Right atrium auricular region (tissue), 2 donors: ENCODE data around the gene MTA1. TPM values are rescaled to one million over a fixed set of nuclear protein-coding genes. Genes with fewer than 3 reads are reported as not detected.

Experiments
- DNase-seq: peaks from one replicate; pipeline ENCODE4 v3.0.0-alpha.2; 2019; ENCODE audit warnings: low spot score
- H3K27ac ChIP-seq, 2 donors: fragments of 200-600 bp; sonication (generic); 1 replicate in 1 of 2; 2 replicates in 1 of 2; pipeline ENCODE4 v1.5.1; 2016 to 2019
- H3K27me3 ChIP-seq, 2 donors: fragments of 200-600 bp; sonication (generic); one replicate each; pipeline versions ENCODE4 v1.5.1 to v1.6.0; 2017 to 2019
- H3K36me3 ChIP-seq: fragments of 200-600 bp; sonication (generic); one replicate; pipeline ENCODE4 v1.5.1; 2016
- H3K4me1 ChIP-seq, 2 donors: fragments of 200-600 bp; sonication (generic); one replicate each; pipeline versions ENCODE4 v1.5.1 to v1.6.0; 2017 to 2019
- H3K4me3 ChIP-seq, 2 donors: fragments of 200-600 bp; sonication (generic); 1 replicate in 1 of 2; 2 replicates in 1 of 2; pipeline ENCODE4 v1.5.1; 2017 to 2019; ENCODE audit warnings: mild to moderate bottlenecking in 1 of 2, moderate library complexity in 1 of 2
- H3K9me3 ChIP-seq, 2 donors: fragments of 200-600 bp; sonication (generic); one replicate each; pipeline ENCODE4 v1.5.1; 2019
- total RNA-seq, 2 donors: library from RNA; depleted of rRNA; stranded (reverse); fragments of >200 nt; gene quantifications; one replicate each; pipeline ENCODE4 v1.1.0, GENCODE V29; 2016
- TF ChIP-seq, protein P1 (sequence below), 2 donors: fragments of 200-600 bp; sonication (generic); IDR thresholded peaks; one replicate each; pipeline ENCODE4 v1.5.1; 2019; ENCODE audit warnings: antibody characterized with exemption in 2 of 2

MTA1 gene
- total RNA-seq, 2 donors from 2014 or later = 51.9 to 61.7 TPM

DNA sequence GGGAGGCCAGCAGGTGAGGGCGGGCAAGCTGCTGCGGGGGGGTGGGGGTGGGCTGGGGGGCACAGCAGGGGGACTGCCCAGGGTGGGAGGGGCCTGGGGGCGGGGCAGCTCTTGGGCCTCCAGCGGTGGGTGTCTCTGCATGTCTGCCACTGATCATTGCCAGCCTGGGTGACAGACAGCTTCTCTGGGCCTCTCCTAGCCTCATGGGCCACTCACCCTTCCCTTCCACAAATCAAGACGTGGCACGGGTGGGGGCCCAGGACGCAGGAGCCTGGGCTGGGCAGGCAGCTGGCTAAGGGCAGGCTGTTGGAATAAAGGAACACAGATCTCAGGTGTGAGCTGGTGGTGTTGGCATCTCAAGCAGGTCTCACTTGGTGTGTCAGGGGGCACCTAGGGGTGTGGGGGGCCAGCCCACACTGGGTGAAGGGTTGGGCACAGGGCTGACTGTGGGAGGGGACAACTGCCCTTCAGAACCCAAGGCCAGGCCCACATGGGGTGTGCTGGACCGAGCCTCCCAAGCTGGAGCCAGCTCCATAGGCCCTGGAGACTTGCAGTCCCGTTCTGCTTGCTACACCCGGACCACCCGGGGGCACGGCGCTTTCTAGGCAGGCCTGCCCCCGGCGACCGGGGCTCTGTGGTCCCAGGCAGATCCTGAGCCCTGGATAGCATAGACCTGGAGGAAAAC, 74.4 kb downstream of the MTA1 start:
- Histone ChIP-seq H3K4me1 (peaks cover 0 to 24% of the 10 kb centered on the region in 2 donors), H3K36me3 (no peaks in the 10 kb centered on the region), H3K27ac (no peak overlapping the region), H3K4me3 (no peak overlapping the region), H3K9me3 (no peaks in the 10 kb centered on the region), H3K27me3 (no peaks in the 10 kb centered on the region)
- DNase-seq = no peak
- TF ChIP-seq, protein P1, sequence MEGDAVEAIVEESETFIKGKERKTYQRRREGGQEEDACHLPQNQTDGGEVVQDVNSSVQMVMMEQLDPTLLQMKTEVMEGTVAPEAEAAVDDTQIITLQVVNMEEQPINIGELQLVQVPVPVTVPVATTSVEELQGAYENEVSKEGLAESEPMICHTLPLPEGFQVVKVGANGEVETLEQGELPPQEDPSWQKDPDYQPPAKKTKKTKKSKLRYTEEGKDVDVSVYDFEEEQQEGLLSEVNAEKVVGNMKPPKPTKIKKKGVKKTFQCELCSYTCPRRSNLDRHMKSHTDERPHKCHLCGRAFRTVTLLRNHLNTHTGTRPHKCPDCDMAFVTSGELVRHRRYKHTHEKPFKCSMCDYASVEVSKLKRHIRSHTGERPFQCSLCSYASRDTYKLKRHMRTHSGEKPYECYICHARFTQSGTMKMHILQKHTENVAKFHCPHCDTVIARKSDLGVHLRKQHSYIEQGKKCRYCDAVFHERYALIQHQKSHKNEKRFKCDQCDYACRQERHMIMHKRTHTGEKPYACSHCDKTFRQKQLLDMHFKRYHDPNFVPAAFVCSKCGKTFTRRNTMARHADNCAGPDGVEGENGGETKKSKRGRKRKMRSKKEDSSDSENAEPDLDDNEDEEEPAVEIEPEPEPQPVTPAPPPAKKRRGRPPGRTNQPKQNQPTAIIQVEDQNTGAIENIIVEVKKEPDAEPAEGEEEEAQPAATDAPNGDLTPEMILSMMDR (IDR thresholded peaks at IDR 0.05) = no peak

DNA sequence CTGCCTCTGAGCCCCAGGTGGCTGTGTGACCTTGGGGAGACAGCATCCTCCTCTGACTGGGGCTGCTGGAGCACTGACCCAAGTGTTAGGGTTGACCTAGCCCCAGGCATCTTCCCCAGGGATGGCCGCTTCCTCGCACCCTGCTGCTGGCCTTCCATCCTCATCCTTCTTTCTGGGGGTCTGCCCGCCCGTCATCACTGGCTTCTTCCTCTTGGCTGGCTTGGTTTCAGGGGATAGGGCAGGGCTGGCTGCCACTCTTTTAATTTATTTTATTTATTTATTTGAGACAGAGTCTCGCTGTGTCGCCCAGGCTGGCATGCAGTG, 74.9 kb downstream of the MTA1 start:
- TF ChIP-seq, protein P1 (IDR thresholded peaks at IDR 0.05) = no peak
- peaks cover 0 to 19% of the 10 kb centered on the region in 2 donors for H3K4me1 ChIP-seq
- no peak overlapping the region for H3K4me3 ChIP-seq
- no peak overlapping the region for H3K27ac ChIP-seq
- no peaks in the 10 kb centered on the region for H3K36me3 ChIP-seq
- no peak for DNase-seq
- H3K27me3 ChIP-seq = no peaks in the 10 kb centered on the region
- no peaks in the 10 kb centered on the region for H3K9me3 ChIP-seq

DNA sequence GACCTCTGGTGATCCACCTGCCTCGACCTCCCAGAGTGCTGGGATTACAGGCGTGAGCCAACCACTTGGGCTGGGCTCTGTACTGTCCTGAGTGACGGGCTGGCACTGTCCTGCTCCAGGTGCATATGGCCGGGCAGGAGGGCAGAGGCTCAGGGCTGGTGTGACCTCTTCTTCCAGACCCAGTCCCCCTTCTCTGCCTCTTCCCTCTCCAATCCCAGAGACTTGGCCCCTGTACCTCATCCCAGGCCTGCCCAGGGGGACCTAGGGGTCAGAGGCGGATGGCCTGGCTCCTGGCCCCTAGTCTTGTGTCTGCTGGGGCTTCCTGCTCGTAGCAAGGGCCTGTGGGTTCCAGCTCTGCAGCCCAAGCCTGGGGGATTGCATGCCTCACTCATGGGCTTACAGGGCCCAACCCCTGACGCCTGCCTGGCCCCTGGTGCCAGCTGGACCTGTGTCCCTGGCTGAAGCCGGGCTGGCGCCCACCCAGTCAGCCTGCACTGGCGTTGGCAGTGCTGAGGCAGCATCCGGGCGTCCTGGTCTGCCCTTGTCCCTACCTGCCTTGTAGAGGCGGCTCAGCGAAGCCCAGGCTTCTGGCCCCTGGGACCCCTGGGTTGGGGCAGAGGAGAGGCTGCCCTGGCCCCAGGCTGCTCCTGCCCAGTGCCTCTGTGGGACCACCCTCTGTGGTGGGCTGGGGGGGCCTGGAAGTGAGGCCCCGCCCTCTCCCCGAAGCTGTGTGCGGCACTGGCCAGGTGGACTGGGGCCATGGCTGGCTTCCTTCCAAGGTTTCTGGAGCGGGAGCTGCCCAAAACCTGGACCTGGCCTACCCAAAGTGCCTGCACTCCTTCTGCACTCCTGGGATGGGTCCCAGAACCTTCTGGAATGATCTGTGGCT, 75.7 kb downstream of the MTA1 start:
- TF ChIP-seq, protein P1 (IDR thresholded peaks at IDR 0.05) = no peak
- H3K27me3 ChIP-seq = no peaks in the 10 kb centered on the region
- H3K36me3 ChIP-seq = no peaks in the 10 kb centered on the region
- no peak overlapping the region for H3K4me3 ChIP-seq
- peaks cover 0 to 11% of the 10 kb centered on the region in 2 donors for H3K4me1 ChIP-seq
- no peak for DNase-seq
- no peaks in the 10 kb centered on the region for H3K9me3 ChIP-seq
- no peak overlapping the region for H3K27ac ChIP-seq

DNA sequence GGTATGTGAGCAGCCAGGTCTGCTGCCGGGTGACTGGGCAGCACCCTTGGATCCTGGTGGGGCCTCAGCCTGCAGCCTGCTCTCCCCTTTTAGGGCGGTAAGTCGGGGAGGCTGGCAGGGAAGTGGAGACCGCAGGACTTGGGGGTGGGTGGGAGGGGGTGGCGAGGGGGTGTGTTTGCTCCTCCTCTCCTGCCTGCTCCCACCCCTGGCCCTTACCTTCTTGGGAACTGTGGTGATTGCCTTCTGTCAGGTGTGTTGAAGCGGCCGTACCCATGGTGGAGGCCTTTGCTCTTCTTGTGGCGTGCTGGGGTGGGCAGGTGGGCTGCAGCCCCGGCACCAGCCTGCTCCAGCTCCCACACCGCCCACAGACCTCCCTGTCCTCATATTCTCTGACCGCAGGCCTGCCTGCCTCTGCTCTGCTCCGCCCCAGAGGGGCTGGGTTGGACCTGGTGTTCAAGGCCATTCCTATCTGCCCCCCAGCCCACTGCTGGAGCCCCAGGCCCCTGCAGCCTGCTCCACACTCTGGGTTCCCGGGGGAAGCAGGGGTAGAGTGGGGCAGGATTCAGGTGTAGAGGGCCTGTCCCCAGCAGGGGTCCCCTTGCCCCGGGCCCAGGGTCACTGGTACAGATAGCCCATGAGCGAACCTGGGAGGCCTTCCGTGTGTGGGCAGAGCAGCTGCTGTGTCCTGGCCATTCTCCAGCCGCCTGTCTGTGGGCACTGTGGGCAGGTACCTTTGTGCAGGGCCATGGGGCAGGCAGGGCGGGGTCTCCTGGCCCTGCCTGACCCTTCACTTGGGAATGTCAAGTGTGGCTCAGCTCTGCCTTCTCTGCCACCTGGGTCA, 76.6 kb downstream of the MTA1 start:
- Histone ChIP-seq H3K4me1 (peaks cover 0 to 11% of the 10 kb centered on the region in 2 donors), H3K27ac (no peak overlapping the region), H3K9me3 (no peaks in the 10 kb centered on the region), H3K4me3 (no peak overlapping the region), H3K27me3 (no peaks in the 10 kb centered on the region), H3K36me3 (no peaks in the 10 kb centered on the region)
- TF ChIP-seq, protein P1 (IDR thresholded peaks at IDR 0.05) = no peak
- no peak for DNase-seq

DNA sequence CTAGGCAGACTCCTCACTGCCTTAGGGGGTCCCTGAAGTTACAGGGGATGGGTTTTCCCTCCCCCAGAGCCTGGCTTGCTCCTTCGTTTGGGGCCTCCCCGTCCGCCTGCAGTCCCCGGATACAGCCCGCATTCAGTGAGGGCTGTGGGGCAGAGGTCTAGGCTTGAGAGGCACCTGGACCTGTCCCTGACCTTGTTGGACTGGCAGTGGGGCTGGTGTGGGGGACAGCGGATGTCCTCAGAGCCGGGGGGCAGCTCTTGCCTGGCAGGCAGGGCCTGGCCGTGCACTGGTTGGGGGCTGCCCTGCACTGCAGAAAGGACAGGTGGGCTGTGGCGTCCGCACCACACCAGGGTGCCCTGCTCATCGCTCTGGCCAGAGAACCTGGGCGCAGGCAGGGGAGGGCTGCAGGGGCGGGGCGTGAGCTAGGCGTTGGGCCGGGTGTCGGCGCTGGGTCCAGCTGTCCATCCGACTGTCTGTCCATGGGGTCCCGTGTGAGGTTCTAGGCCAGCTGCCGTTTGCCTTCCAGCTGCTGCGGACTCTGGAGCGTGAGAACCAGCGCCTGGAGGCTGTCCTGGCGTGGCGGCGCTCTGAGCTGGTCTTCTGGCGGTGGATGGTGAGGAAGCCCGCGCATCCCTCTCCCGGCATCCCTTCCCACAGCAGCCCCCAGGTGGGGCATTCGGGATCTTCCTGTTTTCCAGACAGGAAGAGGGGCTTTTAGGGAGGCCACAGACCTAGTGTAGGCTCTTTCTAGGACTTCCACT, 77.4 kb downstream of the MTA1 start:
- no peaks in the 10 kb centered on the region for H3K27me3 ChIP-seq
- TF ChIP-seq, protein P1 (IDR thresholded peaks at IDR 0.05) = no peak
- no peaks in the 10 kb centered on the region for H3K36me3 ChIP-seq
- no peaks in the 10 kb centered on the region for H3K9me3 ChIP-seq
- H3K27ac ChIP-seq = no peak overlapping the region
- no peak overlapping the region for H3K4me3 ChIP-seq
- no peak for DNase-seq
- H3K4me1 ChIP-seq = peaks cover 0 to 4% of the 10 kb centered on the region in 2 donors
